ENCODE results near the gene NCAPH2.

The NCAPH2 gene

DNA sequence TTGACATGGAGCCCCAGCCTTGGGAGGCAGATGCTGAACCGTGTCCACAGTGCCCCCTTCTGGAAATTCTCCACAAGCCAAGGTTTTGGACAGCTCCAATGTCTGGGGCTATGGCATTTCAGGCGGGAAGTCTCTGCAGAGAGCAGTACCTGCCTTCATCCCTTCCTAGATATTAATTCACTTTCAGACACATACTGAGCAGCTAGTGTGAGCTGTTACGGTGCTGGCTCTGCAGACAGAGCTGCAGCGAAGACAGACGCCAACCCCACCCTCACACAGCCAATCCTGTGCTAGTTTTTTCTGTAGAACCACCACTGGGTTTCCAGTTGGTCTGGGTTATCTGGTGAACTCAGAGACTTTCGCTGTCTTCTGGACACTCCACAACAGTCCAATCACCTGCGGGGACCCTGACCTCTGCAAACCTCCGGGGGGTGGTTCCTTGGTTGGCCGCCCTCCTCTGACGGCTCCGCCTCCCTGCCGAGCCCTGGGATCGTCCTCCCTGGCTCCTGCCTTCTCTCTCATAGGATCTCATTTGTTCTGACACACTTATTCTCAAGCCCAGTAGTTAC, 9.6 kb upstream of the NCAPH2 start:
- no peak overlapping the region for H3K27ac ChIP-seq
- TF ChIP-seq, protein P1, sequence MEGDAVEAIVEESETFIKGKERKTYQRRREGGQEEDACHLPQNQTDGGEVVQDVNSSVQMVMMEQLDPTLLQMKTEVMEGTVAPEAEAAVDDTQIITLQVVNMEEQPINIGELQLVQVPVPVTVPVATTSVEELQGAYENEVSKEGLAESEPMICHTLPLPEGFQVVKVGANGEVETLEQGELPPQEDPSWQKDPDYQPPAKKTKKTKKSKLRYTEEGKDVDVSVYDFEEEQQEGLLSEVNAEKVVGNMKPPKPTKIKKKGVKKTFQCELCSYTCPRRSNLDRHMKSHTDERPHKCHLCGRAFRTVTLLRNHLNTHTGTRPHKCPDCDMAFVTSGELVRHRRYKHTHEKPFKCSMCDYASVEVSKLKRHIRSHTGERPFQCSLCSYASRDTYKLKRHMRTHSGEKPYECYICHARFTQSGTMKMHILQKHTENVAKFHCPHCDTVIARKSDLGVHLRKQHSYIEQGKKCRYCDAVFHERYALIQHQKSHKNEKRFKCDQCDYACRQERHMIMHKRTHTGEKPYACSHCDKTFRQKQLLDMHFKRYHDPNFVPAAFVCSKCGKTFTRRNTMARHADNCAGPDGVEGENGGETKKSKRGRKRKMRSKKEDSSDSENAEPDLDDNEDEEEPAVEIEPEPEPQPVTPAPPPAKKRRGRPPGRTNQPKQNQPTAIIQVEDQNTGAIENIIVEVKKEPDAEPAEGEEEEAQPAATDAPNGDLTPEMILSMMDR (conservative IDR thresholded peaks at IDR 0.05), result peak; percentile 28; the same call in 1 of the 2 replicates

DNA sequence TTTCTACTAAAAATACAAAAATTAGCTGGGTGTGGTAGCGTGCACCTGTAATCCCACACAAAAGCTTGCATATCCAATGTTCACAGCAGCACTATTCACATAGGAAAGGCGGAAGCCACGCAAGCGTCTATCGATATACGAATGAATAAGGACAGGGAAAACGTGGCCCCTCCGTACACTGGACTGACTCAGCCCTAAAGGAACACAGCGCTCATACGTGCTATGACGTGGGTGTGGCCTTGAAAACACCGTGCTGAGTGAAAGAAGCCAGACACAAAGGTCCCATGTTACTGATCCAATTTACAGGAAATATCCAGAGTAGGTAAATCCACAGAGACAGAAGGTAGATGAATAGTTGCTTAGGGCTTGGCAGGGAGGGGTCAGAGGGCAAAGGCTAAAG, 7.6 kb upstream of the NCAPH2 start:
- H3K27ac ChIP-seq, result no peak overlapping the region
- TF ChIP-seq, protein P1 (conservative IDR thresholded peaks at IDR 0.05), result no peak

- H3K27ac ChIP-seq, result no peak overlapping the region
Observed at GRCh38 chr22:50502096-50502495, 5.9 kb upstream of the NCAPH2 start.

GRCh38 chr22:50502628-50503474, 5.2 kb upstream of the NCAPH2 start:
- no peak overlapping the region for H3K27ac ChIP-seq

More at GRCh38 chr22:50502096-50502495, 5.9 kb upstream of the NCAPH2 start:
- TF ChIP-seq, protein P1 (conservative IDR thresholded peaks at IDR 0.05), result no peak

GRCh38 chr22:50503475-50504145, 4.4 kb upstream of the NCAPH2 start:
- TF ChIP-seq, protein P1 (conservative IDR thresholded peaks at IDR 0.05), result no peak
- no peak overlapping the region for H3K27ac ChIP-seq

More at GRCh38 chr22:50502628-50503474, 5.2 kb upstream of the NCAPH2 start:
- TF ChIP-seq, protein P1 (conservative IDR thresholded peaks at IDR 0.05), result no peak

- no peak overlapping the region for H3K27ac ChIP-seq
- TF ChIP-seq, protein P1 (conservative IDR thresholded peaks at IDR 0.05), result no peak
Observed at GRCh38 chr22:50504369-50505211, 3.4 kb upstream of the NCAPH2 start.
